GM19452 (cell line): ENCODE data around the gene DPYSL5.
"Not testable (repeated sequence)": the region's sequence is repeated elsewhere in the genome, so short reads cannot be mapped to it uniquely, and the experiment has no call there.

Experiments used
- ATAC-seq: cut with Tn5 transposase; IDR thresholded peaks from one replicate; pipeline ENCODE4 v1.9.1; 2021; ENCODE audit not compliant: unreplicated experiment

DPYSL5 gene, protein sequence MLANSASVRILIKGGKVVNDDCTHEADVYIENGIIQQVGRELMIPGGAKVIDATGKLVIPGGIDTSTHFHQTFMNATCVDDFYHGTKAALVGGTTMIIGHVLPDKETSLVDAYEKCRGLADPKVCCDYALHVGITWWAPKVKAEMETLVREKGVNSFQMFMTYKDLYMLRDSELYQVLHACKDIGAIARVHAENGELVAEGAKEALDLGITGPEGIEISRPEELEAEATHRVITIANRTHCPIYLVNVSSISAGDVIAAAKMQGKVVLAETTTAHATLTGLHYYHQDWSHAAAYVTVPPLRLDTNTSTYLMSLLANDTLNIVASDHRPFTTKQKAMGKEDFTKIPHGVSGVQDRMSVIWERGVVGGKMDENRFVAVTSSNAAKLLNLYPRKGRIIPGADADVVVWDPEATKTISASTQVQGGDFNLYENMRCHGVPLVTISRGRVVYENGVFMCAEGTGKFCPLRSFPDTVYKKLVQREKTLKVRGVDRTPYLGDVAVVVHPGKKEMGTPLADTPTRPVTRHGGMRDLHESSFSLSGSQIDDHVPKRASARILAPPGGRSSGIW

DNA sequence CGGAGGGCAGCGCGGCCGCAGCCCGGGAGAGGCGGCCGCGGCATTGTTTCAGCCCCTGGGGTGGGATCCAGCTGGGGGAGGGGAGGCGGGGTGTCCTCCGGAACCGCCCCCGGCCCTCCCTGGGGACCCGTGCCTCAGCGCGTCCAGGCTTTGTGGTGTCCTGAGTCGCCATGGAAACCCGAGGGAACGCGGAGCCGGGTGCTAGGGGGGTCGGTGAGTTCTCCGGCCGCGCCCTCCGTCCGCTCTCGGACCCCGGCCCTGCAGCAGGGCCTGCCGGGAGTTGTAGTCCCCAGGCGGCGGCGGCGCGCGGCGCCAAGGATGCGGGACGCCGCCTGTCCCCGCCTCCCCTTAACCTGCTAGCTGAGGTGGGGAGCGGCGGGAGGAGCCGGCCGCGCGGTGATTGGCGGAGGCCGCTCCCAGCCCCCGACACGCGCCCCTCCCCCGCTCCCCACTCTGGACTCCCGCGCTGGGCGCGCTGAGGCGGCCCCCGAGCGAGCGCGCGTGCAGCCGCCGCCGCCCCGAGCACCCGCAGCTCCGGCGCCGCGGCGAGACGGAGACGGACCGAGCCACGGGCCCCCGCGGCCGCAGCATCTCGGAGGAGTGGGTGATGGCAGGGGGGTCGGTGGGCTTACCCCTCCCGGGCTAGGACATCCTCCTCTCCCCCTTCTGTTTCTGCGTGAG is at the start of gene DPYSL5:
Gene DPYSL5, plus strand, starts transcription at position 478 of the 681 bp plus-strand sequence. CDS start 50,368 bp downstream, outside the sequence.
- no peak for ATAC-seq

DNA sequence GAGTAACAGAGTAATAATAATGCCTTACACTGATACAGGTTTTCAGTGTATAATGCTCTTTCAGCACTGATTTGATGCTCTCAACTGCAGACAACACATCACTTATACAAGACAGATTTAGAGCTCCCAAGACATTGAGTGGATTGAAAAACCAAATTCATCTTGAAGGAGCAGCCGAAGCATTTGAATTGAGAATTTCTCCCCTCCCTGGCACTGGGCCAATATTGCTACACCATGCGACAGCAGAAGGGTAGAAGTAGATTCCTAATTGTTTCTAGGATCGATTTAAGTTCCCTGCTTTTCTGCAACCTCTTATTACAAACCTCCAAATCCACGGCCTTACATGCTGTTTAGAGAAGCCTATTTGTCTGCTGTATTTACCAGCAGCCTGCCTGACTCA is 46.6 kb upstream of the DPYSL5 start:
- no peak for ATAC-seq

DNA sequence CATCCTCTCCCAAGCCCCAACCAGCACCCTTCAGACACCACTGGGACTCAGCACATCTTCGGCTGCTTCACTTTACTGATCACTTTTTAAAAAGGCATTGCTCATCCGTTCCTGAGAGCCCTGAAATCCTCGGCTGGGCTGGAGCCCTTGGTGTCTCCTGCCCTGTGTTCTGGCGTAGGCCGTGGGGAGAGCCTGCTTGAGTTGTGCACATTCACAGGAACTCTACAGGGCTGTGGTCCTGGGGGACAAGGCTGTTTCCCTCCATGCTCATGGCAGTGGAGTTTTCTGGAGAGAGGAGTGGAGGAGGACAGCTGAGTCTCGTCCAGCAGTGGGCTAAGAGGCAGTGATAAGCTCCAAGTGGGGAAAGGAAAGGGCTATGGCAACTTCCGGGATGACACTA is 46.1 kb upstream of the DPYSL5 start:
- no peak for ATAC-seq

DNA sequence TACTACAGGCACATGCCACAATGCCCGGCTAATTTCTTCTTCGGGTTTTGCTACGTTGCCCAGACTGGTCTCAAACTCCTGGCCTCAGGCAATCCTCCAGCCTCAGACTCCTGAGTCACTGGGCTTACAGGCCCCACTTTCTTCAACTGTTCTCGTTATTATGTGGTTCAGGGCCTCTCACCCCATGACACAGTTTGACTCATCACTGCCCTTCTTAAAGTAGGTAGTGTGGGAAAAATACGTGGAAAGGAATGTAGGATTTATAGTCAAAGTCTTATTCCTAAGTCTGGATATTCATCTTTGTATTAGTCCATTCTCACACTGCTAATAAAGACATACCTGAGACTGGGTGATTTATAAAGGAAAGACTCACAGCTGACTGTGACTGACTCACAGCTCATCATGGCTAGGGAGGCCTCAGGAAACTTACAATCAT is 42.7 kb upstream of the DPYSL5 start:
- ATAC-seq = no peak

DNA sequence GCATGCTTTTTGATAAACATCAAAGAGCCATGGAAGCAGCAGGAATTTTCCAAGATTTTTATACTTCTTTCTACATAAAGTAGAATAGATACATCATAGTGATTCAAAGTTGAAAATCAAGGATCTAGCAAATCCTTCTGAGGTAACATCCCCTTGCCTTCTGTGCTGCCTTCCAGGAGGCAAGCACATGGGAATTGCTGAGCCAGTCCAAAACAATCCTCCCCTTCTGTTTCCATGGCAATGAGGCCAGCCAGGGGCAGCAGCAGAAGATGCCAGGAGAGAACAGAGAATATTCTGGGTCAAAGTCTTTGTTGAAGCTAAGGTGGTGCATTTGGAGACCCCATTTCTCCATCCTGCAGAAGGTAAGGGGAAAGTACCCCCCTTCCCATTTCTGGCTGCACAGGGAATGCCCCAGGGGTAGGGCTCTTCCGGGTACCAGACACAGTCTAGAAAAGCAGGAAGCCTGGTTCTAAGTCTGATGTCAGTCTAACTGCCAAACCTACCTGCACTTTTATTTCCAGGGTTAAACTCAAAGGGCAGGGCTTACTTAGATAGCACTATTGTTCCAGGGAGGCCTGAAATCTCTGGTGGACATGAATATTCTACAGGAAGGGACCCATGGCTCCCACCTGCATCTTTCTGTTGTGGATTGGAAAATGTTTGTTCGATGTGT is 40.0 kb upstream of the DPYSL5 start:
- no peak for ATAC-seq

DNA sequence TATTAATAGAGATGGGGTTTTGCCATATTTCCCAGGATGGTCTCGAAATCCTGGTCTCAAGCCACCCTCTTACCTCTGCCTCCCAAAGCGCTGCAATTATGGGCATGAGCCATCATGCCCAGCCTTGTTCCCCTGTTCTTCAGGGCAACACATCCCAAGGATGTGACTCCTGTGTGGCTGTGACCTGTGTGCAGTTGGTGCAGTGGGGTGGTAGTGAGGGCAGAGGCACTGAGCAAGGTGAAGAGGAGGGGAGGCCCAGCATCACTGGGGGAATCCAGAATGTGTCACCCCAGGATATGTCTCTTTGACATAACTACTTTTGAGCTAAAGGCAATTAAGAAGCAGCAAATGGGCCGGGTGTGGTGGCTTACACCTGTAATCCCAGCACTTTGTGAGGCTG is 38.7 kb upstream of the DPYSL5 start:
- ATAC-seq = no peak

DNA sequence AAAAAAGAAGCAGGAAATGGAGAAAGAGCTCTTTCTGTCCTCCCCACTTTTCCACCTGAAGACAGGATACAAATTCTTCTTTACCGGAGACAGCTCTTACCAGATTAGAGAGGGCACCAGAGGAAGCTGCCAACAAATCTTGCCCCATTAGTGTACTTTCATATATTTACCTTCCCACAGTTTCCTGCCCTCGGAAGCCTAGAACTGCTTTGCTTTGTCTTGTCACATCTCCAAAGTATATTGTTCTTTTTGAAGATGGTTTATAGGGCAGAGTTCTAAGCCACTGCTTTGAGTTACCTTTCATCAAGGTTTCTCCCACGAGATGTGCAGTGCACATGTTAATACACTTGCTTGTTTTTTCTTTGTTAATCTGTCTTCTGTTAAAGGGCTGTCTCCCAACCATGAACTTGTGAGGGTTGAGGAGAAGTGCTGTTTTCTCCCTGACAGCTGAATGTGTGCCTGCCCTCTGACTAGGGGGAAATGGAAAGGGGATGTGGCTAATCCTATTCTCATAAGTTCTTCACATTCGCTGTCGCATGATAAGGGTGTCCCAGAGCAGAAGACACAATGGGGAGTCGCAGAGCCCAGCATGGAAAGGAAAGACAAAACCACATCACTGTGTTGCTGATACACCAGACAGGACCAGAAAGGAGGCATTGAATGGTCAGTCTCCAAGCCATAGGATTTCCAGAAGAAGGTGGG is 37.9 kb upstream of the DPYSL5 start:
- ATAC-seq = no peak

DNA sequence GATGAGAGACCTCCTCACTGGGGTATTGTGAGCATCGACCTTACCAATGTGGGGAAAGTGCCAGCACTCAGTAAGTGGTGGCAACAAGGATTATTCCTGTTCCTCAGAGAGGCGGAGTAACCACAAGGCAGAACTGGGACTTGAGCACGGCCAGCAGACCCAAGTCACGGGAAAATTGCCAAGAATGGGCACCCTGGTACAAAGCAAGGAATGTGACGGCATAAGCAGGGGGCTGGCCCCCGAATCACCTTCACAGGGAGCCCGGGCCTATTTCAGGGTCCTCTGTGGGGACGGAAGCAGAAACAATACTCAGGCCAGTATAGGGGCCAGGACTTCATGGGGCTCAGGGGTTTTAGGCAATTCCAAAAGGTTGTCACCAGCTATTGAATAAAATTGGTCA is 36.7 kb upstream of the DPYSL5 start:
- no peak for ATAC-seq

DNA sequence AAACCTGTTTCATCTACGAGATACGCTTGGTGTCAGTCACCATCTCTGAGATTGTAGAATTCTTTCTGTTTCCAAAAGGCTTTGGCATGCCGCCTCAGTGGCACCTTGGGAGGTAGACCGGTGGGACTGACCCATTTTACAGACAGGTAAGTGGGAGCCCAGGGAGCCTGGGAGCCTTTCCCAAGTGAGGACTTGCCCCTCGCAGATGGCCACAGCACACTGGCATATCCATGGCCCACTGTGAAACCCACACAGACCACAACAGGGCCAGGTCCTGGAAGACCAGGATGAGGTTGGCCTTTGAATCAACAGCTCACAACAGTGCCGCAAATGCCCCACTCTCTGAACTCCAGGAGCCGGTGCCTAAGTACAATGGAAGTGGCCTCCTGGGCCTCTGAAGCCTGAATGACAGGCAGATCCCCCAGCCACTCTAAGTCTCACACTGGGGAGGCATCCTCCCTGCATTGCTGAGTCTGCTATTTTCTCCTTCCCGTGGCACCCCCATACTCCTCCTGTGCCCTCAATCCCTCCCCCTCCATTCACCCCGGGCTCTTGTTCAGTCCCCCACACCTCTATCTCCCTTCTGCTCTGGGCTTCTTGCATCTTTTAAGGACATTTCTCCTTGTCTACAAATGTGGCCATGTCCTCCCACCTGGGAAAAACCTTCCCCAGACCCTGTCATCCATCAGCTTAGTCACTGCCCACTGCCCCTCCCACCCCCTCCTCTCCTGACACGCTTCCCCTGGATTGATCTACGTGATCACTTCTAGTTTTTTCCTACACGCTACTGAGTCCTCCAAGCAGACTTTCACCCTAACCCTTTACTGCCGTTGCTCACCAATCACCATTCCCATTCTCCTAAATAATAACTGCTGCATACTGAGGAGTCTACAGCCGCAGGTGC is 35.9 kb upstream of the DPYSL5 start:
- no peak for ATAC-seq

DNA sequence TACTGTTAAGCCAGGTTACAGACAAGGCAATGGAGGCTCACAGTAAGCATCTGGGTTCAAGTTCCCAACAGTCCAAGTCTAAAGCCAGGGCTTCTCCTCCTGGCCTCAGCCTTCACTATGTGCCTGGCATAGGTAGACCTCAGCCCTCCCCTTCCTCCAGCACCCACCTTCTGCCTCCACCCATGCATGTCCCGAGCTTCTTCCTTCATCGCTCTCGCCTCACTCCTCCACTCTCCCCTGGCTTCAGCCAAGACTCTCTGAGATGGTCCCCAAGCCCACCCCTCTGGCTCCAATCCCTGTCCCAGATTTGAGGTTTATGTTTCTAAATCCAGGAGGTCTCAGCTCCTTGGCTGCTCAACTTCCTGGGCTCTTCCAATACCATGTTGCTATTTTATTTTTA is 35.2 kb upstream of the DPYSL5 start:
- ATAC-seq = no peak

DNA sequence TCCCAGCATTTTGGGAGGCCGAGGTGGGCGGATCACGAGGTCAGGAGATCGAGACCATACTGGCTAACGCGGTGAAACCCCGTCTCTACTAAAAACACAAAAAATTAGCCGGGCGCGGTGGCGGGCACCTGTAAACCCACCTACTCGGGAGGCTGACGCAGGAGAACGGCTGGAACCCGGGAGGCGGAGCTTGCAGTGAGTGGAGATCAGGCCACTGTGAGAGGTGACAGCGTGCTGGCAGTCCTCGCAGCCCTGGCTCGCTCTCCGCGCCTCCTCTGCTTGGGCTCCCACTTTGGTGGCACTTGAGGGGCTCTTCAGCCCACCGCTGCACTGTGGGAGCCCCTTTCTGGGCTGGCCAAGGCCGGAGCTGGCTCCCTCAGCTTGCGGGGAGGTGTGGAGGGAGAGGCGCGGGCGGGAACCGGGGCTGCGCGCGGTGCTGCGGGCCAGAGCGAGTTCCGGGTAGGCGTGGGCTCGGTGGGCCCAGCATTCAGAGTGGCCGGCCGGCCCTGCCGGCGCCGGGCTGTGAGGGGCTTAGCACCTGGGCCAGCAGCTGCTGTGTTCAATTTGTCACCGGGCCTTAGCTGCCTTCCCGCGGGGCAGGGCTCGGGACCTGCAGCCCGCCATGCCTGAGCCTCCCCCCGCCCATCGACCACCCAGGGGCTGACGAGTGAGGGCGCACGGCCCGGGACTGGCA is 33.7 kb upstream of the DPYSL5 start:
- not testable (repeated sequence) for ATAC-seq

DNA sequence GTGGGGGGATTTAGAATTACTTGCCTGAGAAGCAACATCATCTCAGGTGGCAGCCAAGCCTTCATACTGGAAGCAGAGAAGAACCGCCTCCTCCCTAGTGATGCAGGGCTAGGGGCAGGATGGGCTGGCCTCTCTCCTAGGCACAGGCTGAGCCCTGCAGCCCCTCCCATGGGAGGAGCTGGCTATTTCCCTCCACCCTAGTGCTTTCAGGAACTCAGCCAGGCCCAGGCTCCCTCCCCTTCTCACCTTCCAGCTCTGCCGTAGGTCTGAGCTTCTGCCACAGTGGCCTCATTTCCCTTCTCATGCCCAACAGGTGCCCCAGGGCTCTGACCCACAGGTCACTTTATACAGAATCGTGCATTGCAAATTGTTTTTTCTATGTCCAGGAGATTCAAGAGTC is 31.0 kb upstream of the DPYSL5 start:
- no peak for ATAC-seq

DNA sequence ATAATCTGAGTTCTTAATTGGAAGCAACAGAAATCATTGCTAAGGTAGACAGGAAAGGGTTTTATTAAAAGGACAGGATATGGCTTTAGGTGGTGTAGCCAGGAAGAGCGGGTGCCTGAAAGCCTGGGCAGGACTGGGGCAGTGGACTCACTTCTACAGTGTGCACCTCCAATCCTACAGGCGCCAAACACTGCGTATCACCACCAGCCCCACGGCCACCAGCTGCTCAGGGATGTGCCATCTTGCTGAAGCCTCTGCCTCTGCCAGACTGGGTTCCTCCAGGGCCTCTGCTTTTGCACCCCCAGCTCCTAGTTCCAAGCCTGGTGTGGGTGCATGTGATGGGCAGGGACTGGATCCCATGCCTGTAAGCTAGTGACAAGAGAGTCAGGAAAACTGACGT is 29.7 kb upstream of the DPYSL5 start:
- ATAC-seq = no peak

DNA sequence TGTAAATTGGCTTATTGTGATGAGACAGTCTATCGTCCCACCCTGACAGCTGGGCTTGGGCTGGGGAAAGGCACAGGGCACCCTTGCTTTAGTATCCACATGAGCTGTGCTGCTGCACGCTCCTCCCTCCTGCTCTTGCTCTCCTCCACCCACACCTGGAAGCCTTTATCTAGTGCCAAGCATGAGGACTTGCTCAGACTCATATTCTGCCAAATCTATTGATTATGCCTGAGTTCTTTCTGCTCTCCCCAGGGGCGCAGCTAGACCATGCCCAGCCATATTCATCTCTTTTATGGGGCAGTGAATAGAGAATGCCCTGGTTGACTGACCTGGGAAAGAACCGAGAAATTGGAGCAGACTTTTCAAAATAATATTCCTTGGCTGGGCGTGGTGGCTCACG is 29.0 kb upstream of the DPYSL5 start:
- no peak for ATAC-seq

DNA sequence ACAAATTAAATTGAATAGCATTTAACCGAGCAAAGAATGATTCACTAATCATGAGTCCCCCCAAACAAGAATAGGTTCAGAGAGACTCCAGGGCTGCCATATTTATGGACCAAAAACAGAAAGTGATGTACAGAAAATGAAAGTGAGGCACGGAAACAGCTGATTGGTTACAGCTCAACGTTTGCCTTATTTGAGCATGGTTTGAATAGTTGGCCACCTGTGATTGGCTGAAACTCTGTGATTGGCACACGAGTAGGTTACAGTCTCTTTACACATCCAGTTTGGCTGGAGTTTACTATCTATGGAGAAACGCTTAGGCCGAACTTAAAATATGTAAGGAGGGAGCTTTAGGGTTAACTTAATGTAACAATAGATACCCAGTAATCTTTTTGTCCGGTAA is 27.0 kb upstream of the DPYSL5 start:
- no peak for ATAC-seq

DNA sequence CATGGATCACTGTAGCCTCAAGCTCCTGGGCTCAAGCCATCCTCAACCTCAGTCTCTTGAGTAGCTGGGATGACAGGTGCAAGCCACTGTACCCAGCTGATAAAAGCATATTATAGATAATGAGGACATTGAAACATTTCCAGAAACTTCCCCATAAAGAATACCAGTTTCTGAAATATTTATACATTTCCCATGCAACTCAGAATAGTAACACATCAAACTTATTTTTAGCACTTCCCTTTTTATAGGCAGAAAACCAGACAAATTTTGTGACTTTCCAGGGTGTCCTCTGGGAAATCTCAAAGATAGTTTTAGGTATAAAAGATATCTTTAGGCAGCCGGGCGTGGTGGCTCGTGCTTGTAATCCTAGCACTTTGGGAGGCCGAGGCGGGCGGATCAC is 25.1 kb upstream of the DPYSL5 start:
- ATAC-seq = no peak

DNA sequence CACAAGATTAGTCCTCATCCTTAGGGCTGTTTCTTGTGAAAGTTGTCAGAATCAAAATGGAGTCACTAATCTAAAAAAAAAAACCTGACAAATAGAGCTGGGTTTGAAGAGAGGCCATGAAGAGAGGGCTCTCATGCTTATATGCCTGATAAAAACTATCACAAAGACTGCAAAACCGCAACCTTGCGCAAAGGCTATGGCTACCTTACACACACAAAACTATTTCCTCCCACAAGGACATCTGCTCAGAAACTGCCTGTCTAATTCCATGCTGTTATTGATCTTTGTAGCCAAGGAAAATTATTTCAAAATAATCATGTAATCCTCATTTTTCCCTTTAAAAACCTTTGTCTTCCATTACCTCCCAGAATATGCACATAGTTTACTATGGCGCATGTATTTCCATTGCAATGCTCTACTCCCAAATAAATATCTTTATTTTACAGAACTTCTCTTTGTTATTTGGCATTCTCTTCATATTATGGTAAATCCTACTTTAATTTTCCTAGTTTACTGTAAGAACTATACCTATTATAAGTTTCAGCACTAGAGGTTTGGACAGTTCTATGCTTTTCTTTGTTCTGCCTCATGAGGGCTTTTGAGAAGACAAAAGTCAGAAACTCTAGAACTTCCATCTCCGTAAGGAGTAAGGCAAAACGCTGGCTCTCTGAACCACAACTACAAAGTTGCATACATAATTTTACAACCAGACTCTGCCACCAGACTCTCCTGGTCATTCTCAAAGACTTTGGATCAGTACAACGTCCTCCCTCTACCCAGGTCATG is 9.6 kb upstream of the DPYSL5 start:
- no peak for ATAC-seq

DNA sequence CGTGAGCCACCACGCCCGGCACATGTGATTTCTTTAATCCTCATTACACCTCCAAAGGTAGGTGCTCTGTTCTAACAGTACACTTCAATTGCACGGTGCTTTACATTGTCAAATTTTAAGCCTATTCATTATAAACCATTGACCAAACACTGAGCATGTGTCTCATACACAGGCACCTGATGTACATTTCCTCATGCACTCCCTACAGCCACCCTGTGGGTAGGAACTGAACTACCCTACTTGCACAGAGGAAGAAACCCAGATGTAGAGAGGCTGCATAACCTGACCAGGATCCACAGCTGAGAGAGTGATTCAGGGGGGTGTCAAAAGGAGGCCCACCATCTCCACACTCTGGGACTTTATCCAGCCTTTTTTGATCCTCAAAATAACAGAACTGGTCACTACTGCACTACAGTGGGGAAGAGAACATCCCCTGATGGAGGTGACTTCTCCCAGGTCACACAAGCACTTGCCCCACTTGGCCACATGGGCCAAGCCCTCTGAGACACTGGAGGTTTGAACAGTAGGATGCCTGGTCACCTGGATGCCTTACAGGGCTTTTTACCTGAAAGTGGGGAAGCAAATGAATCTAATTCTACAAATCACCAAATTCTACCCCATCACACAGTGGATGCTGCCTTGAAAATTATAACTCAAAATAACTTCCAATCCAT is 6.9 kb upstream of the DPYSL5 start:
- ATAC-seq = no peak
